Fibroblast of mammary gland (primary cell): ENCODE measurements around the gene SST.

Source experiments
- DNase-seq: peaks from one replicate; pipeline ENCODE4 v3.0.0-alpha.2; 2010; ENCODE audit warnings: low read depth
- H3K4me3 ChIP-seq: 2 replicates; pipeline ENCODE4 v1.5.1; 2011; ENCODE audit warnings: low read depth, mild to moderate bottlenecking, low read length, moderate library complexity; ENCODE audit not compliant: control insufficient read depth
- CTCF ChIP-seq: conservative IDR thresholded peaks from 2 replicates; pipeline ENCODE4 v1.5.1; 2011; ENCODE audit warnings: low read depth, low read length, inconsistent platforms; ENCODE audit not compliant: control insufficient read depth, insufficient read depth

SST gene

GRCh38 chr3:187669675-187670504 is at the start of gene SST:
Gene SST, minus strand, starts transcription at chr3:187670394. Its CDS starts 103 bp downstream, at chr3:187670291.
- peak; percentile 57 for DNase-seq
- no peak within 1 kb of the TSS for H3K4me3 ChIP-seq
- TF ChIP-seq CTCF = no peak

- no peak for TF ChIP-seq CTCF
- DNase-seq = no peak
- no peak overlapping the region for H3K4me3 ChIP-seq
Measured at GRCh38 chr3:187719628-187720336, 49.6 kb upstream of the SST start.

GRCh38 chr3:187718802-187719201 is 48.6 kb upstream of the SST start:
- no peak for DNase-seq
- no peak for TF ChIP-seq CTCF
- no peak overlapping the region for H3K4me3 ChIP-seq

GRCh38 chr3:187717572-187717971 is 47.4 kb upstream of the SST start:
- no peak for TF ChIP-seq CTCF
- no peak overlapping the region for H3K4me3 ChIP-seq
- DNase-seq = peak; percentile 52

- no peak overlapping the region for H3K4me3 ChIP-seq
- TF ChIP-seq CTCF = peak; percentile 98
- DNase-seq = peak; percentile 76
Measured at GRCh38 chr3:187714404-187714979, 44.3 kb upstream of the SST start.

GRCh38 chr3:187713504-187713903 is 43.3 kb upstream of the SST start:
- peak; percentile 64 for DNase-seq
- TF ChIP-seq CTCF = no peak
- no peak overlapping the region for H3K4me3 ChIP-seq
